Measurements from ENCODE around the gene IFT172.

The IFT172 gene

GRCh38 chr2:27495840-27496356 is 6.4 kb upstream of the IFT172 start:
- H3K27me3 Mint-ChIP-seq (ENCODE audit: low read depth, poor library complexity), result peaks cover 93% of the 10 kb centered on the region
- peaks cover 16% of the 10 kb centered on the region for H3K4me1 Mint-ChIP-seq
- no peak for DNase-seq
- no peaks in the 10 kb centered on the region for H3K36me3 Mint-ChIP-seq (ENCODE audit: low read depth)
- H3K4me3 Mint-ChIP-seq, result peak overlapping the region; percentile 88
- no peak overlapping the region for H3K27ac Mint-ChIP-seq
- no peaks in the 10 kb centered on the region for H3K9me3 Mint-ChIP-seq
- TF ChIP-seq CTCF (IDR thresholded peaks at IDR 0.05), result no peak

GRCh38 chr2:27494944-27495554 is 5.5 kb upstream of the IFT172 start, which contains the start of gene FNDC4:
Gene FNDC4 (minus strand): TSS chr2:27495200. CDS start chr2:27494679, 521 bp downstream.
- H3K4me1 Mint-ChIP-seq, result peaks cover 19% of the 10 kb centered on the region
- H3K9me3 Mint-ChIP-seq, result no peaks in the 10 kb centered on the region
- no peaks in the 10 kb centered on the region for H3K36me3 Mint-ChIP-seq (ENCODE audit: low read depth)
- peak within 1 kb of the TSS; percentile 88 for H3K4me3 Mint-ChIP-seq
- no peak within 1 kb of the TSS for H3K27ac Mint-ChIP-seq
- peak; percentile 79 for DNase-seq
- TF ChIP-seq CTCF (IDR thresholded peaks at IDR 0.05), result no peak
- peaks cover 89% of the 10 kb centered on the region for H3K27me3 Mint-ChIP-seq (ENCODE audit: low read depth, poor library complexity)

GRCh38 chr2:27494284-27494943 is 4.9 kb upstream of the IFT172 start:
- TF ChIP-seq CTCF (IDR thresholded peaks at IDR 0.05), result no peak
- Mint-ChIP-seq H3K27me3 (ENCODE audit: low read depth, poor library complexity) (peaks cover 83% of the 10 kb centered on the region), H3K4me1 (peaks cover 25% of the 10 kb centered on the region), H3K36me3 (ENCODE audit: low read depth) (no peaks in the 10 kb centered on the region), H3K9me3 (no peaks in the 10 kb centered on the region), H3K4me3 (peak overlapping the region; percentile 76), H3K27ac (no peak overlapping the region)
- DNase-seq, result no peak

GRCh38 chr2:27493948-27494283 is 4.4 kb upstream of the IFT172 start:
- Mint-ChIP-seq H3K9me3 (no peaks in the 10 kb centered on the region), H3K4me3 (peak overlapping the region; percentile 76), H3K27me3 (ENCODE audit: low read depth, poor library complexity) (peaks cover 78% of the 10 kb centered on the region), H3K27ac (no peak overlapping the region), H3K36me3 (ENCODE audit: low read depth) (no peaks in the 10 kb centered on the region), H3K4me1 (peaks cover 30% of the 10 kb centered on the region)
- no peak for TF ChIP-seq CTCF (IDR thresholded peaks at IDR 0.05)
- no peak for DNase-seq

- Mint-ChIP-seq H3K27ac (no peak overlapping the region), H3K27me3 (ENCODE audit: low read depth, poor library complexity) (peaks cover 64% of the 10 kb centered on the region), H3K36me3 (ENCODE audit: low read depth) (no peaks in the 10 kb centered on the region), H3K9me3 (no peaks in the 10 kb centered on the region), H3K4me3 (no peak overlapping the region), H3K4me1 (peaks cover 36% of the 10 kb centered on the region)
- no peak for TF ChIP-seq CTCF (IDR thresholded peaks at IDR 0.05)
- no peak for DNase-seq
Measured at GRCh38 chr2:27492557-27492956, 3.0 kb upstream of the IFT172 start.

- H3K36me3 Mint-ChIP-seq (ENCODE audit: low read depth), result peaks cover 5% of the 10 kb centered on the region
- DNase-seq, result no peak
- peaks cover 34% of the 10 kb centered on the region for H3K27me3 Mint-ChIP-seq (ENCODE audit: low read depth, poor library complexity)
- peaks cover 26% of the 10 kb centered on the region for H3K4me1 Mint-ChIP-seq
- no peak for TF ChIP-seq CTCF (IDR thresholded peaks at IDR 0.05)
- no peaks in the 10 kb centered on the region for H3K9me3 Mint-ChIP-seq
- H3K27ac Mint-ChIP-seq, result peak overlapping the region; percentile 95
- peak overlapping the region; percentile 92 for H3K4me3 Mint-ChIP-seq
Measured at GRCh38 chr2:27489118-27489497, 435 bp downstream of the IFT172 start.

Measured in nephron progenitor cell (in vitro differentiated cells).